ENCODE results near the gene FGD2.

- no peak for TF ChIP-seq CTCF (IDR thresholded peaks at IDR 0.05)
- no peak for TF ChIP-seq EZH2 (IDR thresholded peaks at IDR 0.05; ENCODE audit: borderline replicate concordance, insufficient read depth, low read depth, low read length, poor library complexity, severe bottlenecking)
These were observed 36.7 kb downstream of the FGD2 start for GRCh38 chr6:37042150-37042549.
